ENCODE measurements around the gene AKAP8L. TPM values are rescaled to one million over a fixed set of nuclear protein-coding genes. Genes with fewer than 3 reads are reported as not detected.

The AKAP8L gene
- total and polyA plus RNA-seq, 2 of the 8 experiments (the other 6 are each of a cell fraction or from before 2014, with no cell fraction given): 75.1 to 138 TPM

DNA sequence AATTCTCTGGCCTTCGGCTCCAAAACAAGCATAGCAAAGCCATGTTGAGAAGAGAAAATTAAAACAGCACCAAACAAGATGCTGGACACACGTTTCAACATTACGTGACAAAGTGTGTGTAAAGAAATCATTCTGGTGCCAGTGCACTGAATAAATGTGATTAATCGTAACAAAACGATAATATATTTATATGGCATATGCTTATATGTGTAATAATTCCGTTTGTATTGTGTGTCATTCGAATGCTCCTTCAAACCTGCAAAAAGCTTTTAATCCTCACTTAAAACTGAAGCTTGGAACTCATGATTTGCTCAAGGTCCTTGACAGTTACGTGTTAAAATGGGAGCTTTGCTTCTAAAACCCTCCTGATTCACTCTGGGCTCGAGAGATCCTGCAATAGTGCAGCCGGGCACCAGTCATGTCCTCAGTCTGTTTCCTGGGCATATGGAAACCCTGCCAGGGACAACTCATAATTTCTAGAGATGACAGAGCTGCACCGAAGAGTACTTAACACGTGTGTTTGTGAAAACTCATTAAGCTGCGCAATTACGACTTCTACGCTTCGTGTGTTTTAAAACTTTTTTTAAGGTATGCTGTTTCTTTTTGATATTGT lies 731 bp upstream of the AKAP8L start (continued):
- TF ChIP-seq BCL11A (IDR thresholded peaks at IDR 0.05; ENCODE audit: low read depth in 2 of 2, low read length in 2 of 2) (no peak), NANOG (IDR thresholded peaks at IDR 0.05; ENCODE audit: insufficient read depth, low read depth, low read length, poor library complexity, severe bottlenecking) (no peak)

All from H1 (cell line).